Measurements from ENCODE around the gene TBC1D17.

The TBC1D17 gene

GRCh38 chr19:49870309-49870901 lies 7.1 kb upstream of the TBC1D17 start:
- Histone ChIP-seq H3K4me1 (ENCODE audit: insufficient read depth, low read length, poor library complexity, severe bottlenecking) (peaks cover 42% of the 10 kb centered on the region), H3K27me3 (ENCODE audit: insufficient read depth, low read length, poor library complexity, severe bottlenecking) (no peaks in the 10 kb centered on the region), H3K36me3 (ENCODE audit: insufficient read depth, low read length) (no peaks in the 10 kb centered on the region), H3K9me3 (ENCODE audit: insufficient read depth, low read depth, low read length) (no peaks in the 10 kb centered on the region), H2AFZ (ENCODE audit: low read length) (peak overlapping the region; percentile 86; the same call in 1 of the 2 replicates), H3K4me2 (ENCODE audit: low read depth, low read length, poor library complexity, severe bottlenecking) (peak overlapping the region; percentile 94), H3F3A (ENCODE audit: low read depth) (no peaks in the 10 kb centered on the region), H3K79me2 (ENCODE audit: insufficient read depth, low read length) (peaks cover 38% of the 10 kb centered on the region), H3K9ac (ENCODE audit: low read depth, low read length, poor library complexity, severe bottlenecking) (peak overlapping the region; percentile 76), H4K20me1 (ENCODE audit: insufficient read depth, low read length, poor library complexity, severe bottlenecking) (peaks cover 15% of the 10 kb centered on the region), H3K9me2 (replicated peaks; ENCODE audit: low read depth, low read length) (no peaks in the 10 kb centered on the region), H3K4me3 (ENCODE audit: low read length, poor library complexity, severe bottlenecking) (peak overlapping the region; percentile 87)
- TF ChIP-seq CTCF (conservative IDR thresholded peaks at IDR 0.05; ENCODE audit: low read length) (no peak), EZH2phosphoT487 (IDR thresholded peaks at IDR 0.05; ENCODE audit: borderline replicate concordance) (no peak)

- H2AFZ ChIP-seq (ENCODE audit: low read length) = no peak overlapping the region
- H4K20me1 ChIP-seq (ENCODE audit: insufficient read depth, low read length, poor library complexity, severe bottlenecking) = peaks cover 9% of the 10 kb centered on the region
- H3K4me3 ChIP-seq (ENCODE audit: low read length, poor library complexity, severe bottlenecking) = no peak overlapping the region
- H3K9me3 ChIP-seq (ENCODE audit: insufficient read depth, low read depth, low read length) = no peaks in the 10 kb centered on the region
- no peaks in the 10 kb centered on the region for H3K27me3 ChIP-seq (ENCODE audit: insufficient read depth, low read length, poor library complexity, severe bottlenecking)
- H3K4me2 ChIP-seq (ENCODE audit: low read depth, low read length, poor library complexity, severe bottlenecking) = no peak overlapping the region
- TF ChIP-seq CTCF (conservative IDR thresholded peaks at IDR 0.05; ENCODE audit: low read length) (no peak), EZH2phosphoT487 (IDR thresholded peaks at IDR 0.05; ENCODE audit: borderline replicate concordance) (no peak)
- no peaks in the 10 kb centered on the region for H3K9me2 ChIP-seq (replicated peaks; ENCODE audit: low read depth, low read length)
- H3F3A ChIP-seq (ENCODE audit: low read depth) = no peaks in the 10 kb centered on the region
- no peak overlapping the region for H3K9ac ChIP-seq (ENCODE audit: low read depth, low read length, poor library complexity, severe bottlenecking)
- peaks cover 37% of the 10 kb centered on the region for H3K4me1 ChIP-seq (ENCODE audit: insufficient read depth, low read length, poor library complexity, severe bottlenecking)
- peaks cover 36% of the 10 kb centered on the region for H3K79me2 ChIP-seq (ENCODE audit: insufficient read depth, low read length)
- H3K36me3 ChIP-seq (ENCODE audit: insufficient read depth, low read length) = no peaks in the 10 kb centered on the region
These were observed 6.0 kb upstream of the TBC1D17 start for GRCh38 chr19:49871349-49871985.

GRCh38 chr19:49872245-49873128 lies 5.0 kb upstream of the TBC1D17 start:
- H3K36me3 ChIP-seq (ENCODE audit: insufficient read depth, low read length) = no peaks in the 10 kb centered on the region
- H3K79me2 ChIP-seq (ENCODE audit: insufficient read depth, low read length) = peaks cover 32% of the 10 kb centered on the region
- no peaks in the 10 kb centered on the region for H3F3A ChIP-seq (ENCODE audit: low read depth)
- no peaks in the 10 kb centered on the region for H3K9me3 ChIP-seq (ENCODE audit: insufficient read depth, low read depth, low read length)
- no peaks in the 10 kb centered on the region for H3K9me2 ChIP-seq (replicated peaks; ENCODE audit: low read depth, low read length)
- no peak overlapping the region for H2AFZ ChIP-seq (ENCODE audit: low read length)
- no peaks in the 10 kb centered on the region for H3K27me3 ChIP-seq (ENCODE audit: insufficient read depth, low read length, poor library complexity, severe bottlenecking)
- TF ChIP-seq EZH2phosphoT487 (IDR thresholded peaks at IDR 0.05; ENCODE audit: borderline replicate concordance) (no peak), CTCF (conservative IDR thresholded peaks at IDR 0.05; ENCODE audit: low read length) (no peak)
- H4K20me1 ChIP-seq (ENCODE audit: insufficient read depth, low read length, poor library complexity, severe bottlenecking) = peaks cover 5% of the 10 kb centered on the region
- no peak overlapping the region for H3K4me3 ChIP-seq (ENCODE audit: low read length, poor library complexity, severe bottlenecking)
- no peak overlapping the region for H3K9ac ChIP-seq (ENCODE audit: low read depth, low read length, poor library complexity, severe bottlenecking)
- H3K4me2 ChIP-seq (ENCODE audit: low read depth, low read length, poor library complexity, severe bottlenecking) = no peak overlapping the region
- peaks cover 36% of the 10 kb centered on the region for H3K4me1 ChIP-seq (ENCODE audit: insufficient read depth, low read length, poor library complexity, severe bottlenecking)

All from Loucy (cell line).